Suprapubic skin (tissue), 4 donors: Measurements from ENCODE around the gene FOXQ1.

Experiments used
- CTCF ChIP-seq, 2 donors: fragments of 200-600 bp in 1 of 2; fragments of 450-650 bp in 1 of 2; sonication (generic) in 1 of 2; IDR thresholded peaks; one replicate each; pipeline ENCODE4 v1.5.1; 2016 to 2019; ENCODE audit warnings: antibody characterized with exemption in 2 of 2, mild to moderate bottlenecking in 1 of 2, moderate library complexity in 1 of 2
- POLR2A ChIP-seq, 2 donors: fragments of 450-650 bp; IDR thresholded peaks; one replicate each; pipeline ENCODE4 v1.6.1; 2017; ENCODE audit warnings: antibody characterized with exemption in 2 of 2, mild to moderate bottlenecking in 2 of 2, moderate library complexity in 2 of 2
- POLR2AphosphoS5 ChIP-seq, 3 donors: sonication (generic); formaldehyde crosslinking; IDR thresholded peaks; one replicate each; pipeline ENCODE4 v1.6.1; 2017; ENCODE audit warnings: antibody characterized with exemption in 3 of 3

- no peak for TF ChIP-seq POLR2A (IDR thresholded peaks at IDR 0.05)
- TF ChIP-seq CTCF (IDR thresholded peaks at IDR 0.05), result no peak
- TF ChIP-seq POLR2AphosphoS5 (IDR thresholded peaks at IDR 0.05), result no peak
Measured at GRCh38 chr6:1287103-1287591, 24.8 kb upstream of the FOXQ1 start.
